Stimulated activated CD4-positive, alpha-beta T cell treated with anti-CD3 and anti-CD28 coated beads, Interleukin-1b, Interleukin-23, amount 100 ng/mL, for 24 hours (primary cell): Measurements from ENCODE around the gene KIZ.
"Not testable (repeated sequence)": the region's sequence is repeated elsewhere in the genome, so short reads cannot be mapped to it uniquely, and the experiment has no call there.

Experiments
- DNase-seq, 4 experiments: peaks; one replicate each; pipeline ENCODE4 v3.0.0-alpha.2; 2020; ENCODE audit warnings: low read depth in 4 of 4, low spot score in 1 of 4

Gene KIZ

GRCh38 chr20:21225215-21225947, 99.5 kb downstream of the KIZ start:
- DNase-seq = no peak

GRCh38 chr20:21228511-21228910, 102.6 kb downstream of the KIZ start:
- DNase-seq = no peak

GRCh38 chr20:21229163-21229562, 103.3 kb downstream of the KIZ start:
- no peak for DNase-seq

- no peak for DNase-seq
Observed at GRCh38 chr20:21230220-21230619, 104.3 kb downstream of the KIZ start.

GRCh38 chr20:21230686-21231085, 104.8 kb downstream of the KIZ start:
- DNase-seq = no peak

- DNase-seq = no peak
Observed at GRCh38 chr20:21232546-21233280, 106.8 kb downstream of the KIZ start.

GRCh38 chr20:21234324-21234723, 108.4 kb downstream of the KIZ start:
- no peak for DNase-seq

- DNase-seq = no peak
Observed at GRCh38 chr20:21234806-21235483, 109.1 kb downstream of the KIZ start.

- peak; percentile 41 to 49 (median 44) for DNase-seq
Observed at GRCh38 chr20:21235484-21236445, 109.9 kb downstream of the KIZ start.

- no peak for DNase-seq
Observed at GRCh38 chr20:21237956-21238799, 112.3 kb downstream of the KIZ start.

GRCh38 chr20:21238818-21239536, 113.1 kb downstream of the KIZ start:
- no peak for DNase-seq

- no peak for DNase-seq
Observed at GRCh38 chr20:21240394-21240793, 114.5 kb downstream of the KIZ start.

- DNase-seq = no peak
Observed at GRCh38 chr20:21241406-21241805, 115.5 kb downstream of the KIZ start.

GRCh38 chr20:21243811-21244210, 117.9 kb downstream of the KIZ start:
- DNase-seq = no peak

- DNase-seq = no peak
Observed at GRCh38 chr20:21244808-21245207, 118.9 kb downstream of the KIZ start.

GRCh38 chr20:21246161-21246560, 120.3 kb downstream of the KIZ start:
- DNase-seq = no peak

- not testable (repeated sequence) for DNase-seq
Observed at GRCh38 chr20:21247603-21248095, 121.8 kb downstream of the KIZ start.

GRCh38 chr20:21251278-21251677, 125.4 kb downstream of the KIZ start:
- peak in 1 of 4 experiments; percentile 21 for DNase-seq

GRCh38 chr20:21257192-21257591, 131.3 kb downstream of the KIZ start:
- DNase-seq = no peak
